GM19099 (cell line): ENCODE measurements around the gene ZNF726.

Experiments
- POLR2A ChIP-seq: IDR thresholded peaks from 3 replicates; pipeline ENCODE4 v1.6.1; 2011; ENCODE audit warnings: low read depth; ENCODE audit not compliant: insufficient read length; ENCODE audit errors: extremely low read depth

ZNF726 gene

DNA sequence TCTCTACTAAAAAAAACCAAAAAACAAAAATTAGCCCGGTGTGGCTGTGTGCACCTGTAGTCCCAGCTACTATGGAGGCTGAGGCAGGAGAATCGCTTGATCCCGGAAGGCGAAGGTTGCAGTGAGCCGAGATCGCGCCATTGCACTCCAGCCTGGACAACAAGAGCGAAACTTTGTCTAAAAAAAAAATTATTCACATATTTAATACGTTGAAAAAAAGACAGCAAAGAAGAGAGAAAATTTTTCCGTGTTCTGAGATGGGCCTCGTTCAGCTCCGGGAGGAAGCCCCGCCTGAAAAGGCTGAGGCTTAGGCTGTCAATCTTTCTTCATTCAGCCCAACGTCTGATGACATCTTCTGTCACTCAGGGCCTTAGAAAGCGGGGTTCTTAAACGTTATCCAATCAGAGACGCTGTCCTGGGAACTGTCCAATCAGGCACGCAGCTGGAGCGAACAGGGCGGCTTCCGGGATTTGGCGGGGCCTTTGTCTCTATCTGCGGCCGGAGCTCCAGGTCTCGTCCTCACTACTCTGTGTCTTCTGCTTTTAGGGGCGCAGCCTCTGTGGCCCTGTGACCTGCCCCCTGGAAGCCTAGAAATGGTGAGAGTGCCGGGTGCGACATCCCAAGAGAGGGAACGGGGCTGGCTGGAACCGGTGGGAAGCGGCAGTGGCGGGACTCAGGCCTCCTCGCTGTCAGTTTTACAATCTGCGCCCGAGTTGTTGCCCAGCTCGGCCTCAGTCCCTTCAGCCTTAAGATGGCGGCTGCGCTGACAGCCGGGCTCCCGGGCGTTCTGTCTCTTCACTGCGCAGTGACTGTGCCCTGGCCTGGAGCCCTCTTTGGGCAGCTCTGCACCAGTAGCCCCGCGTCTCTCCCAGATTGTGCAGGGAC lies at the start of gene ZNF726:
ZNF726 (plus strand) TSS at position 485 of the 885 bp plus-strand sequence; CDS start at position 594, 109 bp downstream.
- TF ChIP-seq POLR2A: peak; percentile 44

GRCh38 chr19:23867895-23868294 lies 46.8 kb upstream of the ZNF726 start:
- no peak for TF ChIP-seq POLR2A

DNA sequence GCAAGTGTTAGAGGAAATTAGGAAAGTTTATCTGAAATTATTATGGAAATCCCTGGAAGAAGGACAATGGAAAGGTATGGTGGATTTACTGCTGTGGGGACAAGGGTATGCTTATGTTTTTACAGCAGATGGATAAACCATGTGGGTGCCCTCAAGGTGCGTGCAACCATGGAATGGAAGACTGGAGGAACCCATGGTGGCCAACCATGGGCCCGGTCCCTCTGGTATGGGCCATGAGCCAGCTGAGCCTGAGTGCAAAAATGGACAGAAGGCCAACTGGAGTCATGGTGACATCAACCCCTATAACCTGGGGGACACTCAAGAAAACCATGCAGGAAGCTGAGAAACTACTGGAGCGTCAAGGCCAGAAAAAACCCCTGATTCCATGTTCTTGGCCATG lies 46.1 kb upstream of the ZNF726 start:
- TF ChIP-seq POLR2A: no peak

- TF ChIP-seq POLR2A: no peak
Measured at GRCh38 chr19:23872282-23872919, 42.3 kb upstream of the ZNF726 start.

DNA sequence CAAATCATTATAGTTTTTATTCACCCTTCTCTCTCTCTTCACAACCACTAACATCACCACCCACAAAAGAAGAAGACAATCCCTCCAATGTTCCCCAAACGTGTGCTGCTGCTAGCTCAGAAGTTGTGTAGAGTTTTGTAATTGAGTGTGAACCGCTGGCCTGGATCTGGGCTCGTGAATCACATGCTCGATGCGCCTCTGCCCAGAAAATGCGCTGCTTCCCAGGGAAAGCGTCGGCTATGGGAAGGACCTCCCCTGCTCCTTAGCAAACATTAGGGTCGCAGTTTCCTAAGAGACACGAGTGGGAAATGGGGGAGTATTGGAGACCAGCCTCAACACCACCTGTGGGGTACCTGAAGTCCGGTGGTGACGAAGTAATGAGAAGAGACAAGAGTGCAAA lies 38.4 kb upstream of the ZNF726 start:
- no peak for TF ChIP-seq POLR2A

GRCh38 chr19:23882493-23882892 lies 32.2 kb upstream of the ZNF726 start:
- no peak for TF ChIP-seq POLR2A

- TF ChIP-seq POLR2A: no peak
Measured at GRCh38 chr19:23884363-23884762, 30.3 kb upstream of the ZNF726 start.

DNA sequence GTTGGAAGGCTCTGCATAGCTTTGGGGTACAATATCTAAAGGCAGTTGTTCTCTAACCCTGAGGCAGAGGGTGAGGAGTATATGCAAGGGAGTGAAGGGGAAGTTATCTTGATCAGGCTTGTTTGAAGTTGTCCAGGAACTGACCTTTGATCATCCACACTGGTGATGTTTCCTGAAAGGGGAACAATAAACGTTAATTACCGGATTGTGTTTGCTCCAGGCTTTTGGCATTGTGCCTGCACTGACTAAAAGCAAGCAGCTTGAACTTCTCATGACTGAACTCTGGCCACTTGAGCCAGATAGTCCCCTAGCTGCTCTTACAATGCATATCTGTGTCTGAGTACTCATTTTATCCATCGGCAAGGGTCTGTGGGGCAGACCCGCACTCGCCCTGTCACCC lies 27.0 kb upstream of the ZNF726 start:
- no peak for TF ChIP-seq POLR2A

DNA sequence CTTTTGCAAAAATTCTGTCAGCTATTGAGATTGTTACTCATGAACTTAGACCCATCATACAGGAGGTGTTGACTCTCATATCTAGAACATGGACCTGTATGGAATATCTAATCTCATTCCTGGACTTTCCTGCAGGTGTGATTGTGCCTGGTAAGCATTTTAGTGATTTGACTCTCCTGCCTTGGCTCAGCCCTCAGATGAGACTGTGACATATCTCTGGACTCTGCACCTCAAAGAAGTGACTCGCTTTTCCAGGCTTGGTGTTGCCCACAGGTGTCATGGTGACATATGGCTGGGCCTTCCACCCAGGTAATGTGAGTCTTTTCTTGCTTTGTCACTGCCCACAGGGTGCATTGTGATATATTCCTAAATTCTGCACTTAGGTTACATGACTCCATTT lies 17.8 kb upstream of the ZNF726 start:
- no peak for TF ChIP-seq POLR2A

- TF ChIP-seq POLR2A: no peak
Measured at GRCh38 chr19:23901360-23901759, 13.3 kb upstream of the ZNF726 start.

GRCh38 chr19:23904406-23904805 lies 10.3 kb upstream of the ZNF726 start:
- no peak for TF ChIP-seq POLR2A

DNA sequence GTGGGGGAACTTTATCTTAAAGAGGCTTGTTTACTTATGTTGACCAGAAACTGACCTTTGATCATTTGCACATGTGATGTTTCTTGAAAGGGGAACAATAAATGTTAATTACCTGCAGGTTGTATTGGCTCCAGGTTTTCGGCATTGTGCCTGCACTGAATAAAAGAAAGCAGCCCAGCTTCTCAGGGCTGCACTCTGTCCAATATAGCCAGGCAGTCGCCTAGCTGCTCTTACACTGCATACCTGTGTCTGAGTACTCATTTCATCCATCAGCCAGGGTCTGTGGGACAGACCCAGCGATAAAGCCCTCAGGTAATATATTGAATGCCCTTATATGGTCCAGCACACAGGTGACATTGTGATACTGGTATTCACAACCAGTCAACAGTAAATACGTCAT lies 8.9 kb upstream of the ZNF726 start:
- no peak for TF ChIP-seq POLR2A

GRCh38 chr19:23906835-23907234 lies 7.9 kb upstream of the ZNF726 start:
- no peak for TF ChIP-seq POLR2A

GRCh38 chr19:23908165-23908564 lies 6.5 kb upstream of the ZNF726 start:
- TF ChIP-seq POLR2A: no peak

DNA sequence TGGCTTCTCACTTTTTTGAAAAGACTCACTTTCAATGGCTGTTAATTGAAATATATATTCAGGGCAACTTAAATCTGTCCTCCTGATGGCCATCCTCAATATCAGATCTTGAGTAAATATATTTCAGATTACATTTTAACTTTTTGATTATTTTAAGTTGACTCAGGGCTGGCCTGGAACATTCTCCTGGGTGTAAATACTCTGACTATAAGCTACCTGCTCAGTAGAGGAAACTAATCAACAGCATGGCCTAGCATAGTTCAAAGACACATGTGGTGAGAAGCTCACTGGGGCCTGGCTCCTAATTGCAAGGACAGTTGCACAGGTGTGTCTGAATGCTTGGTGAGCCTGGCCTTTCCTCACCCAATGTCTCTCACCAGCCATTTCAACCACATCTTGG lies 5.5 kb upstream of the ZNF726 start:
- TF ChIP-seq POLR2A: no peak

DNA sequence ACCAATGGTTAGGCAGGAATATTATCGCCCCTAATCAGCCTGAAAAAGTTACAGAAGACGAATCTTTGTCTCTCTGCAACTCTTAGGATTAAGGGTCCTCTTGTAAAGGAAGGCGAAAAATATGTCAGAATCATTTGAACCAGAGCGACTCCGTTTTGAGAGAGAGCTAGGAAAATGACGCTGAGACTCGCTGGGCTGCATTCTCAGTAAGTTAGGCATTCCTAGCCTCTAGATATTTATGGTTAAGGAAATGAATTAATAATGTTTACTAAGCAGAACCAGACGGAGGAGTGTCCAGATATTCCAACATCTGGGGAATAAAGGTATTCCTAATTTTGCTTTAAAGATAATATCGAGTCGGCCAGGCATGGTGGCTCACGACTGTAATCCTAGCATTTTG lies 755 bp upstream of the ZNF726 start:
- no peak for TF ChIP-seq POLR2A
